DOHH2 (cell line): ENCODE results near the gene FAM168B.

Experiments
- H3F3A ChIP-seq: fragments of 200-600 bp; sonication (generic), shearing (Covaris generic); 2 replicates; pipeline ENCODE4 v1.6.0; 2016; ENCODE audit warnings: antibody characterized with exemption, mild to moderate bottlenecking; ENCODE audit not compliant: control insufficient read depth, insufficient read depth
- H3K27ac ChIP-seq: fragments of 200-600 bp; sonication (generic); 2 replicates; pipeline ENCODE4 v1.5.1; 2014; ENCODE audit warnings: low read depth, mild to moderate bottlenecking, low read length, moderate library complexity
- H3K27me3 ChIP-seq: fragments of 200-600 bp; sonication (generic); 2 replicates; pipeline ENCODE4 v1.6.1; 2014; ENCODE audit warnings: mild to moderate bottlenecking, low read length, mixed read lengths; ENCODE audit not compliant: control insufficient read depth
- H3K36me3 ChIP-seq: fragments of 200-600 bp; sonication (generic); 2 replicates; pipeline ENCODE4 v1.6.1; 2014; ENCODE audit warnings: mild to moderate bottlenecking, low read length, moderate library complexity, mixed read lengths; ENCODE audit not compliant: control insufficient read depth
- H3K4me1 ChIP-seq: fragments of 200-600 bp; sonication (generic); 2 replicates; pipeline ENCODE4 v1.6.1; 2014; ENCODE audit warnings: mild to moderate bottlenecking, low read length, mixed read lengths; ENCODE audit not compliant: control insufficient read depth
- H3K4me2 ChIP-seq: fragments of 200-600 bp; sonication (generic); 2 replicates; pipeline ENCODE4 v1.6.0; 2014; ENCODE audit warnings: mild to moderate bottlenecking, low read length, moderate library complexity
- H3K4me3 ChIP-seq: fragments of 200-600 bp; sonication (generic); 2 replicates; pipeline ENCODE4 v1.5.1; 2014; ENCODE audit warnings: mild to moderate bottlenecking, low read length, mixed read lengths
- H3K79me2 ChIP-seq: fragments of 200-600 bp; sonication (generic); 2 replicates; pipeline ENCODE4 v1.6.1; 2014; ENCODE audit warnings: mild to moderate bottlenecking, low read length, mixed read lengths; ENCODE audit not compliant: control insufficient read depth
- H3K9me2 ChIP-seq: fragments of 200-600 bp; sonication (generic); replicated peaks from 2 replicates; pipeline ENCODE4 v1.6.1; 2014; ENCODE audit warnings: mild to moderate bottlenecking, low read length, mixed read lengths; ENCODE audit not compliant: control insufficient read depth
- H3K9me3 ChIP-seq: fragments of 200-600 bp; sonication (generic); 2 replicates; pipeline ENCODE4 v1.6.1; 2014; ENCODE audit warnings: antibody characterized with exemption, low read length, mixed read lengths; ENCODE audit not compliant: control insufficient read depth, insufficient read depth
- H4K20me1 ChIP-seq: fragments of 200-600 bp; sonication (generic); 2 replicates; pipeline ENCODE4 v1.6.0; 2014; ENCODE audit warnings: low read depth, mild to moderate bottlenecking, antibody characterized with exemption, low read length, moderate library complexity; ENCODE audit not compliant: control insufficient read depth, insufficient read depth
- CTCF ChIP-seq: fragments of 200-600 bp; sonication (generic); IDR thresholded peaks from one replicate; pipeline ENCODE4 v1.5.1; 2014; ENCODE audit warnings: antibody characterized with exemption, mild to moderate bottlenecking, low read depth, low read length; ENCODE audit not compliant: poor library complexity, severe bottlenecking
- EZH2phosphoT487 ChIP-seq: fragments of 200-600 bp; sonication (generic); IDR thresholded peaks from 2 replicates; pipeline ENCODE4 v1.6.1; 2017; ENCODE audit warnings: borderline replicate concordance, mild to moderate bottlenecking, antibody characterized with exemption, low read length, moderate library complexity, mixed read lengths

The FAM168B gene

GRCh38 chr2:131027566-131028528, 65.4 kb downstream of the FAM168B start:
- no peak overlapping the region for H3K4me2 ChIP-seq
- peaks cover 9% of the 10 kb centered on the region for H3K9me3 ChIP-seq
- no peak overlapping the region for H3K4me3 ChIP-seq
- H3K27ac ChIP-seq, result no peak overlapping the region
- no peak for TF ChIP-seq CTCF
- no peak for TF ChIP-seq EZH2phosphoT487
- H3K9me2 ChIP-seq, result no peaks in the 10 kb centered on the region
- H3K27me3 ChIP-seq, result no peaks in the 10 kb centered on the region; the same call in 1 of the 2 replicates
- H3K79me2 ChIP-seq, result no peaks in the 10 kb centered on the region
- no peaks in the 10 kb centered on the region for H4K20me1 ChIP-seq
- H3F3A ChIP-seq, result no peaks in the 10 kb centered on the region
- no peaks in the 10 kb centered on the region for H3K36me3 ChIP-seq
- H3K4me1 ChIP-seq, result no peaks in the 10 kb centered on the region

- Histone ChIP-seq H3K9me3 (peaks cover 9% of the 10 kb centered on the region), H3K4me3 (no peak overlapping the region), H3K27ac (no peak overlapping the region), H3K9me2 (no peaks in the 10 kb centered on the region), H3F3A (no peaks in the 10 kb centered on the region), H3K36me3 (no peaks in the 10 kb centered on the region), H3K79me2 (no peaks in the 10 kb centered on the region), H4K20me1 (no peaks in the 10 kb centered on the region), H3K4me1 (no peaks in the 10 kb centered on the region), H3K27me3 (no peaks in the 10 kb centered on the region; the same call in 1 of the 2 replicates), H3K4me2 (no peak overlapping the region)
- TF ChIP-seq EZH2phosphoT487 (no peak), CTCF (no peak)
Measured at GRCh38 chr2:131026919-131027318, 66.3 kb downstream of the FAM168B start.

- TF ChIP-seq EZH2phosphoT487 (no peak), CTCF (no peak)
- no peaks in the 10 kb centered on the region for H3K27me3 ChIP-seq
- no peaks in the 10 kb centered on the region for H3K9me2 ChIP-seq
- H3K9me3 ChIP-seq, result peaks cover 9% of the 10 kb centered on the region
- no peak overlapping the region for H3K4me3 ChIP-seq
- no peaks in the 10 kb centered on the region for H3F3A ChIP-seq
- H3K79me2 ChIP-seq, result no peaks in the 10 kb centered on the region
- H3K4me2 ChIP-seq, result no peak overlapping the region
- no peaks in the 10 kb centered on the region for H4K20me1 ChIP-seq
- no peaks in the 10 kb centered on the region for H3K36me3 ChIP-seq
- no peaks in the 10 kb centered on the region for H3K4me1 ChIP-seq
- no peak overlapping the region for H3K27ac ChIP-seq
Measured at GRCh38 chr2:131023758-131024157, 69.5 kb downstream of the FAM168B start.
